Mucosa of descending colon (tissue), 3 donors: ENCODE results near the gene SAYSD1. TPM values are rescaled to one million over a fixed set of nuclear protein-coding genes. Genes with fewer than 3 reads are reported as not detected.

Experiments used
- ATAC-seq: fragments of 200-7000 bp; cut with Tn5 transposase; one replicate; pipeline ENCODE4 v1.9.1; 2020; ENCODE audit warnings: mild to moderate bottlenecking, moderate library complexity
- DNase-seq, 3 donors: peaks; one replicate each; pipeline ENCODE4 v3.0.0-alpha.2; 2020
- H3K36me3 ChIP-seq: fragments of 200-600 bp; one replicate; pipeline ENCODE4 v1.8.0; 2021; ENCODE audit warnings: low read depth, mild to moderate bottlenecking
- H3K4me1 ChIP-seq: fragments of 200-600 bp; one replicate; pipeline ENCODE4 v1.8.0; 2021; ENCODE audit warnings: low read depth, mild to moderate bottlenecking
- H3K4me3 ChIP-seq: fragments of 200-600 bp; one replicate; pipeline ENCODE4 v1.8.0; 2021; ENCODE audit warnings: mild to moderate bottlenecking
- H3K9me3 ChIP-seq: fragments of 200-600 bp; one replicate; pipeline ENCODE4 v1.8.0; 2021; ENCODE audit warnings: mild to moderate bottlenecking
- CTCF ChIP-seq: fragments of 200-600 bp; IDR thresholded peaks from one replicate; pipeline ENCODE4 v1.8.0; 2022; ENCODE audit warnings: antibody characterized with exemption, mild to moderate bottlenecking
- intact Hi-C, 2 donors: fragments of 100-400 bp; cut with DNase I in 1 of 2; cut with micrococcal nuclease in 1 of 2; formaldehyde crosslinking; loops; one replicate each; pipeline versions ENCODE4 v1.11.0 to v1.11.1; 2022; cut with DNase I, micrococcal nuclease
- total RNA-seq, 3 donors: library from RNA; stranded (reverse); fragmentation: NEBNext Ultra II Directional in 2 of 3; extraction: Animal tissue kit (Norgen Biotek cat#: 25700) in 2 of 3; gene quantifications; one replicate each; pipeline versions ENCODE4 v1.2.1 to v1.2.4, GENCODE V29; 2021 to 2023
- donor health status: DM: no; HTN: no; CAD: no; lungs with moderate emphysema.
- donor health status: DM: no; HTN: no; CAD: no.
- donor health status: DM: no; HTN: yes; CAD: no.

SAYSD1 gene
- total RNA-seq, 3 donors from 2014 or later: 12.8 to 16.0 (median 14.7) TPM

DNA sequence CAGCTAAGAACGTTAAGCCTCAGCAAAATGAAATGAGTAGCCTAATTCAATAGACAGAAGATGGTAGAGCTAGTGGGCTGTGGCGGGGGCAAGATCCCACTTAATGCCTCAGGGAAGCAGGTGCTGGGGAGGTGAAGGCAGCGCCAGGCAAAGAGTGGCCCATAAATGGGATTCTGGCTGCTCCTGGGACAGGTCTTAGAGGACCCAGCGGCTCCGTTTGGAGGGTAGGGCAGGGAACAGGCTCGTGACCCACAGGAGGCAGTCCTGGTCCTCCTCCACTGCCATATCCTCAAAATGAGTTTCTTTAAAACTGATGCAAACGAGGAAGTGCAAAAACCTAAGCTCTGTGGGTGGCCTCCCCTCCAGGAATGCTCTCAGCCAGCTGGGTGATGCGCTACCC, 32.7 kb downstream of the SAYSD1 start:
- no peak for DNase-seq
- H3K4me3 ChIP-seq: no peak overlapping the region
- intact Hi-C loops: no loop called here

GRCh38 chr6:39080246-39080875, 34.6 kb downstream of the SAYSD1 start:
- no peaks in the 10 kb centered on the region for H3K9me3 ChIP-seq
- DNase-seq (no peak), ATAC-seq (no peak)
- no peaks in the 10 kb centered on the region for H3K4me1 ChIP-seq
- no peak overlapping the region for H3K4me3 ChIP-seq
- H3K36me3 ChIP-seq: no peaks in the 10 kb centered on the region
- no peak for TF ChIP-seq CTCF
- intact Hi-C loops: no loop called here

More for the DNA sequence above, 32.7 kb downstream of the SAYSD1 start:
- Histone ChIP-seq H3K36me3 (no peaks in the 10 kb centered on the region), H3K9me3 (no peaks in the 10 kb centered on the region), H3K4me1 (no peaks in the 10 kb centered on the region)
- no peak for TF ChIP-seq CTCF
- ATAC-seq: no peak

DNA sequence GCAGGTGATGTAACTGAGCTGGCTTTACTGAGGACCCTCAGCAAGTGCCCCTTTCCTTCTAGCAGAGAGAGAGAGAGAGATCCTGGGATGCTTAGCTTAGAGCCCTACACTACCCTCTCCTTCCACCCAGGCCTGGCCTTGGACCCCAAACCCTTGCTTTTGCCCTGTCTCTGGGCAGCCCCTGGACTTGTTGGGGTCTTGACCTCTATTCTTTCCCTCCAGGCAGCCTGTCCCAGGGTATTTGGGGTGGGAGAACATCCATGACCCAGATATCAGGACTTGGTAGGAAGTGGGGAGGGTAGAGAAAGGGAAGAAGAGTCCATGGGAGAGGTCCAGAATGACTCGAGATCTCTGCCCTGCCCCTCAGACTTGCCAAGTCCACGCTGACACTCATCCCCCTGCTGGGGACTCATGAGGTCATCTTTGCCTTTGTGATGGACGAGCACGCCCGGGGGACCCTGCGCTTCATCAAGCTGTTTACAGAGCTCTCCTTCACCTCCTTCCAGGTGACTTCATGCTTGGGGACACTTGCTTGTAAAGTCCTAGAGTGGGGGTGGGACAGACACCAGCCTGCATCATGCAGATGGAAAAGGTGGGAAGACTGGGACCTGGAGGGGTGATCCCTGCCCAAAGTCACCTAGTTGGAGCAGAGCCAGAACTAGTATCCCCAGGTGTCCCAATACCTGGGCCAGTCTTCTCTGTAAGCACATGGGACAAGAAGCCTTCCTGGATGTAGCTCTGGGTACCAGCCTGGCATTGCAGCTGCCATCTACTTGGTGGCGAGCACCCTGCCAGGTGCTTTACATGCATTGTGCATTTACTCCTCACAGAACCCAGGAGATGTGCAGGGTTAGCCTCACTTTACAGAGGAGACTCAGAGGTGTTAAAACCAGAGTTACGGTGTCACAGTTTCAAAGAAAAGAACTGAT, 35.5 kb downstream of the SAYSD1 start:
- intact Hi-C loops: no loop called here
- H3K4me3 ChIP-seq: no peak overlapping the region
- no peaks in the 10 kb centered on the region for H3K9me3 ChIP-seq
- no peaks in the 10 kb centered on the region for H3K4me1 ChIP-seq
- no peak for TF ChIP-seq CTCF
- ATAC-seq: no peak
- no peaks in the 10 kb centered on the region for H3K36me3 ChIP-seq
- DNase-seq: no peak

DNA sequence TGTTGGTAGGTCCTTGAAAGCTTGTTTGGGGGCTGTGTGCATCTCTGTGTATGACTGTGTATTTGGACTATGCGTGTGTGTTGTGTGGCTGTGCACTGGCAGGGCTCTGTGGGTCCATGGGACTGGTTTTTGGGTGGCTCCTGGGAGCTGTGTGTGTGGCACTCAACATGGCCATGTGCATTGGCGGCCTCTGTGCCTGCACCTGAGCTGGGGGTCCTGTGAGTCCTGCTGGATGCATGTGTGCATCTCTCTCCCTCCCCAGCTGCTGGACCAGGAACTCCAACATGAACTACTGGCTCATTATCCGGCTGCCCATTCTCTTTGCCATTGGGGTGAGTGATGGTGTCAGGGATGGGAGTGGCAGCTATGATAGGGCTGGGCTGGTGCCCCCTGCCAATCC, 36.3 kb downstream of the SAYSD1 start:
- Histone ChIP-seq H3K4me3 (no peak overlapping the region), H3K36me3 (no peaks in the 10 kb centered on the region), H3K4me1 (no peaks in the 10 kb centered on the region), H3K9me3 (no peaks in the 10 kb centered on the region)
- intact Hi-C loops: no loop called here
- no peak for TF ChIP-seq CTCF
- no peak for ATAC-seq
- DNase-seq: no peak

DNA sequence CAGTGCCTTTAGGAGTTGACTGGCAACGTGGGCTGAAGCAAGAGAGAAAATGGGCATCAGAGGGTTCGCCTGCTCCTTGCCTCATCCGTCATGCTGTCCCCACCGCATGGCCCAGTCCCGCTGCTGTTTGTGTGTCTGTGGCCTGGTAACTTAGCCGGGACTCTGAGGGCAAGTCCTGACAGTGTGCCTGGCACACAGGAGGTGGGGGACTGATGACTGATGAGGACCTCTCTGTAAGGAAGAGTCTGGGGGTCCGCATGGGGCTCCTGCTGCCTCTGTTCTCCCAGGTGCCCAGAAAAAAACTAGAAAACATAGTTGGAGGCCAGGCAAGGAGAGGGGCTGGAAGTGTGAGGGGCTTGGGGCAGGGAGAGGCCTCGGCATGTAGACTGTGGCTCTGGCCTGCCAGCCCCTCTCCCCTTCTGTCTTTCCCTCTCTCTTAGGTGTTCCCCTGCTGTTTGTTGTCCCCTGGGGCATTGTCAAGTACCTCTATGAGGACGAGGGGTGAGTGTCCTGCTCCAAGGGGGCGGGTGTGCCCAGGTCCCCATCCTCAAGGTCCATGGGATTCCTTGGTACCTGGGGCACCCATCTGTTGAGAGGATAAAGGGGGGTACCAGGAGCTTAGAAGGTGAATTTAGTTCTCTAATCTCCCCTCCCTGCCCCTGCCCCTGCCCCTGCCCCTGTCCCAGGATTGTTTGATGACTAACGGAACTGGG, 36.9 kb downstream of the SAYSD1 start:
- DNase-seq (no peak), ATAC-seq (no peak)
- intact Hi-C loops: no loop called here
- no peaks in the 10 kb centered on the region for H3K9me3 ChIP-seq
- H3K36me3 ChIP-seq: no peaks in the 10 kb centered on the region
- no peak overlapping the region for H3K4me3 ChIP-seq
- no peak for TF ChIP-seq CTCF
- no peaks in the 10 kb centered on the region for H3K4me1 ChIP-seq
